Smooth muscle cell (in vitro differentiated cells): ENCODE results near the gene UFC1. TPM values are rescaled to one million over a fixed set of nuclear protein-coding genes. Genes with fewer than 3 reads are reported as not detected.

Source experiments
- DNase-seq: peaks from one replicate; lab custom pipeline; 2025; ENCODE audit not compliant: unreplicated experiment; lab: John Stamatoyannopoulos, UW
- H2AFZ ChIP-seq: fragments of 200-600 bp; sonication (generic); 2 replicates; pipeline ENCODE4 v1.6.0; 2016; ENCODE audit warnings: antibody characterized with exemption, low read depth, mild to moderate bottlenecking
- H3F3A ChIP-seq: fragments of 200-600 bp; sonication (generic); 2 replicates; pipeline ENCODE4 v1.6.0; 2017; ENCODE audit warnings: antibody characterized with exemption, low read depth
- H3K27ac ChIP-seq: fragments of 200-600 bp; sonication (generic); 2 replicates; pipeline ENCODE4 v1.5.1; 2016; ENCODE audit warnings: low read depth, mild to moderate bottlenecking
- H3K27me3 ChIP-seq: fragments of 200-600 bp; sonication (generic); 2 replicates; pipeline ENCODE4 v1.6.1; 2016; ENCODE audit warnings: low read depth, mild to moderate bottlenecking
- H3K36me3 ChIP-seq: fragments of 200-600 bp; sonication (generic); 2 replicates; pipeline ENCODE4 v1.5.1; 2016; ENCODE audit warnings: low read depth
- H3K4me1 ChIP-seq: fragments of 200-600 bp; sonication (generic); 2 replicates; pipeline ENCODE4 v1.5.1; 2016; ENCODE audit warnings: low read depth
- H3K4me2 ChIP-seq: fragments of 200-600 bp; sonication (generic); 2 replicates; pipeline ENCODE4 v1.6.0; 2016; ENCODE audit warnings: mild to moderate bottlenecking
- H3K4me3 ChIP-seq: fragments of 200-600 bp; sonication (generic); 2 replicates; pipeline ENCODE4 v1.5.1; 2016; ENCODE audit warnings: mild to moderate bottlenecking
- H3K79me2 ChIP-seq: fragments of 200-600 bp; sonication (generic); 2 replicates; pipeline ENCODE4 v1.6.0; 2016; ENCODE audit warnings: low read depth, mild to moderate bottlenecking
- H3K9ac ChIP-seq: fragments of 200-600 bp; sonication (generic); 2 replicates; pipeline ENCODE4 v1.6.0; 2016; ENCODE audit warnings: low read depth
- H3K9me3 ChIP-seq: fragments of 200-600 bp; sonication (generic); replicated peaks from 2 replicates; pipeline ENCODE4 v1.5.1; 2016; ENCODE audit warnings: low read depth
- H4K20me1 ChIP-seq: fragments of 200-600 bp; sonication (generic); 2 replicates; pipeline ENCODE4 v1.6.0; 2016; ENCODE audit warnings: low read depth
- CTCF ChIP-seq: fragments of 200-600 bp; sonication (generic); IDR thresholded peaks from 2 replicates; pipeline ENCODE4 v1.5.1; 2017; ENCODE audit warnings: borderline replicate concordance, mild to moderate bottlenecking, antibody characterized with exemption; ENCODE audit not compliant: insufficient read depth, poor library complexity, severe bottlenecking
- WGBS: methylation state at CpG from one replicate; pipeline ENCODE4 v1.1.7; 2016; ENCODE audit warnings: low lambda C conversion rate; 5-methylcytosine and 5-hydroxymethylcytosine counted together
- polyA plus RNA-seq: library from polyadenylated mRNA; unstranded; fragments of >200 nt; fragmentation: Nextera tagmentation; extraction: Ambion mirVana; gene quantifications from 2 replicates; pipeline ENCODE4 v1.2.1, GENCODE V29; 2016
- total RNA-seq: library from RNA; depleted of rRNA; stranded (reverse); fragments of >200 nt; gene quantifications from 2 replicates; pipeline ENCODE4 v1.2.3, GENCODE V29; 2014

The UFC1 gene
- total and polyA plus RNA-seq, 2 experiments from 2014 or later, result 57.1 to 81.5 TPM

DNA sequence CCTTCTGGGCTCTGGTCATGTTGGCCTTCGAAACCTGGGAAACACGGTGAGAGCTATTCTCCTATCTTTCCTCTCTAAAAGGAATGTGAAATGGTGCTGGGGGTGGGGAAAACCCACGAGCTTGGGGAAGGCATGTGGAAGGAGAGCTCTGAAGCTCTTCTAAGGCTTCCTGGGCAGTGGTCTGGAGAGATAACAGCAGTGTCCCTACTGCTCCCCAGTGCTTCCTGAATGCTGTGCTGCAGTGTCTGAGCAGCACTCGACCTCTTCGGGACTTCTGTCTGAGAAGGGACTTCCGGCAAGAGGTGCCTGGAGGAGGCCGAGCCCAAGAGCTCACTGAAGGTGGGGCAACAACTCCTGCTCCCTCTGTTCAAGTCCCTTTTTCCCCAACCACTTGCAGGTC lies 8.3 kb downstream of the UFC1 start:
- Histone ChIP-seq H3K4me3 (no peak overlapping the region), H3K9ac (no peak overlapping the region), H3K4me2 (no peak overlapping the region), H3K27me3 (no peaks in the 10 kb centered on the region), H3K36me3 (no peaks in the 10 kb centered on the region), H3F3A (peaks cover 10% of the 10 kb centered on the region), H3K9me3 (no peaks in the 10 kb centered on the region), H4K20me1 (no peaks in the 10 kb centered on the region), H3K27ac (no peak overlapping the region), H3K4me1 (peaks cover 11% of the 10 kb centered on the region), H2AFZ (no peak overlapping the region), H3K79me2 (no peaks in the 10 kb centered on the region)
- WGBS, result 64% methylated on average over 7 of the region's 7 CpGs
- DNase-seq, result no peak
- no peak for TF ChIP-seq CTCF

GRCh38 chr1:161162806-161163205 lies 9.0 kb downstream of the UFC1 start:
- H3K27ac ChIP-seq, result no peak overlapping the region
- no peak for TF ChIP-seq CTCF
- peaks cover 10% of the 10 kb centered on the region for H3F3A ChIP-seq
- no peaks in the 10 kb centered on the region for H3K27me3 ChIP-seq
- no peaks in the 10 kb centered on the region for H4K20me1 ChIP-seq
- H3K4me1 ChIP-seq, result peaks cover 15% of the 10 kb centered on the region
- DNase-seq, result no peak
- no peaks in the 10 kb centered on the region for H3K79me2 ChIP-seq
- H3K9me3 ChIP-seq, result no peaks in the 10 kb centered on the region
- H2AFZ ChIP-seq, result no peak overlapping the region
- H3K36me3 ChIP-seq, result no peaks in the 10 kb centered on the region
- 96% methylated on average over 10 of the region's 10 CpGs for WGBS
- no peak overlapping the region for H3K9ac ChIP-seq
- H3K4me2 ChIP-seq, result no peak overlapping the region
- no peak overlapping the region for H3K4me3 ChIP-seq

DNA sequence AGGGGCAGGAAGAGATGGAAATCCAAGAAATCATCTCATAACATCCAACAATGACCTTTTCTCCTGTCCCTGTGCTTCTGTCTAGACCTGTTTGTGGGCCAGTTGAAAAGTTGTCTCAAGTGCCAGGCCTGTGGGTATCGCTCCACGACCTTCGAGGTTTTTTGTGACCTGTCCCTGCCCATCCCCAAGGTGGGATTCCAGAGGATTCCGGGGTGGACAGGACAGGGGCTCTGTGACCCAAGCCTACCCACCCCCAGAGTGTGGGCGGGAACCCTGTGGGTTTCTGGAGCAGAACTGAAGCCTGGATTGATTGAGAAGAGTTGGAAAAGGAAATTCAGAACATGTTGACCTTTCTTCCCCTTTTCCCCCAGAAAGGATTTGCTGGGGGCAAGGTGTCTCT lies 10.0 kb downstream of the UFC1 start:
- H4K20me1 ChIP-seq, result no peaks in the 10 kb centered on the region
- no peak overlapping the region for H3K4me3 ChIP-seq
- H3K27ac ChIP-seq, result peak overlapping the region; percentile 99
- TF ChIP-seq CTCF, result no peak
- no peaks in the 10 kb centered on the region for H3K27me3 ChIP-seq
- 94% methylated on average over 5 of the region's 5 CpGs for WGBS
- no peak for DNase-seq
- H3F3A ChIP-seq, result peaks cover 10% of the 10 kb centered on the region
- no peaks in the 10 kb centered on the region for H3K9me3 ChIP-seq
- no peaks in the 10 kb centered on the region for H3K79me2 ChIP-seq
- no peak overlapping the region for H3K4me2 ChIP-seq
- no peak overlapping the region for H2AFZ ChIP-seq
- H3K4me1 ChIP-seq, result peaks cover 15% of the 10 kb centered on the region
- H3K9ac ChIP-seq, result no peak overlapping the region
- H3K36me3 ChIP-seq, result no peaks in the 10 kb centered on the region

DNA sequence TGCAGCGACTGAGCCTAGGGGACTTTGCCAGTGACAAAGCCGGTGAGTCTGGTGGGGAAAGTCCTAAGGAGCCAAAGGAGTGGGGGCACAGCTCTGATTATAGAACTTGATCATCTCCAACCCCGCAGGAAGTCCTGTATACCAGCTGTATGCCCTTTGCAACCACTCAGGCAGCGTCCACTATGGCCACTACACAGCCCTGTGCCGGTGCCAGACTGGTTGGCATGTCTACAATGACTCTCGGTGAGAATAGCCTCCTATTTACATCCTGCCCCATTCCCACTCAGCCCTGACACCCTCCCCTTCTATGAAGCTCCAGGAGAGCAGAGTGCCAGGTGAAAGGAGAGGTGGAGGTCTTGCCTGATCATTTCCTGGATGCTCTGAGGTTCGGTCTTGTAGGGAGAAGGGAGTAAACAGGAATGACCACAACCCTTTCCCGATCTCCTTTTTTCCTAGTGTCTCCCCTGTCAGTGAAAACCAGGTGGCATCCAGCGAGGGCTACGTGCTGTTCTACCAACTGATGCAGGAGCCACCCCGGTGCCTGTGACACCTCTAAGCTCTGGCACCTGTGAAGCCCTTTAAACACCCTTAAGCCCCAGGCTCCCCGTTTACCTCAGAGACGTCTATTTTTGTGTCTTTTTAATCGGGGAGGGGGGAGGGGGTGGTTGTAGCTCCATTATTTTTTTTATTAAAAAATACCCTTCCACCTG lies 11.3 kb downstream of the UFC1 start:
- Histone ChIP-seq H3K36me3 (no peaks in the 10 kb centered on the region), H3K4me1 (peaks cover 13% of the 10 kb centered on the region), H3K4me3 (peak overlapping the region; percentile 58), H3F3A (peaks cover 10% of the 10 kb centered on the region), H2AFZ (no peak overlapping the region), H3K4me2 (peak overlapping the region; percentile 96), H3K27me3 (no peaks in the 10 kb centered on the region), H3K9me3 (no peaks in the 10 kb centered on the region), H3K27ac (peak overlapping the region; percentile 99), H3K79me2 (no peaks in the 10 kb centered on the region), H3K9ac (peak overlapping the region; percentile 96), H4K20me1 (no peaks in the 10 kb centered on the region)
- TF ChIP-seq CTCF, result no peak
- no peak for DNase-seq
- WGBS, result 79% methylated on average over 14 of the region's 14 CpGs
